GM21529 (cell line): ENCODE data around the gene APCDD1L.
"Not testable (repeated sequence)": the region's sequence is repeated elsewhere in the genome, so short reads cannot be mapped to it uniquely, and the experiment has no call there.

ENCODE experiments used
- ATAC-seq: cut with Tn5 transposase; IDR thresholded peaks from one replicate; pipeline ENCODE4 v1.9.1; 2021; ENCODE audit not compliant: unreplicated experiment

Gene APCDD1L

GRCh38 chr20:58418949-58419748, 96.0 kb downstream of the APCDD1L start:
- no peak for ATAC-seq

GRCh38 chr20:58417438-58417837, 97.8 kb downstream of the APCDD1L start:
- no peak for ATAC-seq

GRCh38 chr20:58416835-58417234, 98.4 kb downstream of the APCDD1L start:
- ATAC-seq, result no peak

GRCh38 chr20:58416057-58416456, 99.1 kb downstream of the APCDD1L start:
- no peak for ATAC-seq

GRCh38 chr20:58414786-58415185, 100.4 kb downstream of the APCDD1L start:
- not testable (repeated sequence) for ATAC-seq

GRCh38 chr20:58414216-58414615, 101.0 kb downstream of the APCDD1L start:
- not testable (repeated sequence) for ATAC-seq
